Parietal lobe (tissue), 2 donors: ENCODE data around the gene MCF2. TPM values are rescaled to one million over a fixed set of nuclear protein-coding genes. Genes with fewer than 3 reads are reported as not detected.

Source experiments
- small RNA-seq: library from RNA; depleted of rRNA; stranded (forward); fragments of <200 nt; gene quantifications from one replicate; pipeline ENCODE3, GENCODE V24; 2014; ENCODE audit warnings: low replicate concordance
- total RNA-seq: library from RNA; depleted of rRNA; stranded (reverse); fragments of >200 nt; gene quantifications from one replicate; pipeline ENCODE4 v1.2.3, GENCODE V29; 2014

MCF2 gene, protein sequence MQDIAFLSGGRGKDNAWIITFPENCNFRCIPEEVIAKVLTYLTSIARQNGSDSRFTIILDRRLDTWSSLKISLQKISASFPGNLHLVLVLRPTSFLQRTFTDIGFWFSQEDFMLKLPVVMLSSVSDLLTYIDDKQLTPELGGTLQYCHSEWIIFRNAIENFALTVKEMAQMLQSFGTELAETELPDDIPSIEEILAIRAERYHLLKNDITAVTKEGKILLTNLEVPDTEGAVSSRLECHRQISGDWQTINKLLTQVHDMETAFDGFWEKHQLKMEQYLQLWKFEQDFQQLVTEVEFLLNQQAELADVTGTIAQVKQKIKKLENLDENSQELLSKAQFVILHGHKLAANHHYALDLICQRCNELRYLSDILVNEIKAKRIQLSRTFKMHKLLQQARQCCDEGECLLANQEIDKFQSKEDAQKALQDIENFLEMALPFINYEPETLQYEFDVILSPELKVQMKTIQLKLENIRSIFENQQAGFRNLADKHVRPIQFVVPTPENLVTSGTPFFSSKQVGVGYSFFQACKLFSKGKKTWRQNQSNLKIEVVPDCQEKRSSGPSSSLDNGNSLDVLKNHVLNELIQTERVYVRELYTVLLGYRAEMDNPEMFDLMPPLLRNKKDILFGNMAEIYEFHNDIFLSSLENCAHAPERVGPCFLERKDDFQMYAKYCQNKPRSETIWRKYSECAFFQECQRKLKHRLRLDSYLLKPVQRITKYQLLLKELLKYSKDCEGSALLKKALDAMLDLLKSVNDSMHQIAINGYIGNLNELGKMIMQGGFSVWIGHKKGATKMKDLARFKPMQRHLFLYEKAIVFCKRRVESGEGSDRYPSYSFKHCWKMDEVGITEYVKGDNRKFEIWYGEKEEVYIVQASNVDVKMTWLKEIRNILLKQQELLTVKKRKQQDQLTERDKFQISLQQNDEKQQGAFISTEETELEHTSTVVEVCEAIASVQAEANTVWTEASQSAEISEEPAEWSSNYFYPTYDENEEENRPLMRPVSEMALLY
- total RNA-seq, result 10.3 TPM

DNA sequence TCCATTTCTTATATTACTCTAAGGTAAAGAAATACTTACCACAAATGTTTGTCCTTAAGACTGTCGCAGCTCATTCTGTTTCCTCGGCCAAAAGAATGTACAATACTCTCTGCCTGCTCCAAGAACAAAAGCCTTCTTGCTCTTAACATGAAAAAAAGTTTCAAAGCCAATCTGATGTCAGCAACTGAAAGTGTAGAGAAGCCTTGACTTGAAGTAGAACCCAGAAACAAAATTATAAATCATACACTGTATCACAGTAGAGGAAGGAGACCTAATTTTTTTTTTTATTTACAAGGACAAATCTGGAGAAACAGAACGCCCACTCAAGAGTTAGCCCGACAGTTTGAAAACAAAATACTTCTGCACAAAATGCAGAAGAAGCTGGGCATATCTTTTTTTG is at the start of gene MCF2:
Gene MCF2, minus strand, starts transcription at position 101 of the 400 bp plus-strand sequence. CDS start 56,423 bp downstream, outside the sequence.

Small RNA genes within 50 kb of the gene (small RNA-seq; reads per million reads assigned to genes)
- gene RF01210, result not detected

Other genes with a start within 250 kb of the MCF2 start
- gene F9, start 177.4 kb downstream of the MCF2 start, total RNA-seq, result not detected
- 75.1 TPM for gene ATP11C, start 224.9 kb upstream of the MCF2 start, total RNA-seq